Measurements from ENCODE around the gene MMP23B. TPM values are rescaled to one million over a fixed set of nuclear protein-coding genes. Genes with fewer than 3 reads are reported as not detected.
A peak's percentile ranks its signal among the peaks of the same experiment; 100 is the strongest.
"Not testable (repeated sequence)": the region's sequence is repeated elsewhere in the genome, so short reads cannot be mapped to it uniquely, and the experiment has no call there.

The MMP23B gene
- total and polyA plus RNA-seq, 2 experiments from 2014 or later = 15.8 to 16.2 TPM

DNA sequence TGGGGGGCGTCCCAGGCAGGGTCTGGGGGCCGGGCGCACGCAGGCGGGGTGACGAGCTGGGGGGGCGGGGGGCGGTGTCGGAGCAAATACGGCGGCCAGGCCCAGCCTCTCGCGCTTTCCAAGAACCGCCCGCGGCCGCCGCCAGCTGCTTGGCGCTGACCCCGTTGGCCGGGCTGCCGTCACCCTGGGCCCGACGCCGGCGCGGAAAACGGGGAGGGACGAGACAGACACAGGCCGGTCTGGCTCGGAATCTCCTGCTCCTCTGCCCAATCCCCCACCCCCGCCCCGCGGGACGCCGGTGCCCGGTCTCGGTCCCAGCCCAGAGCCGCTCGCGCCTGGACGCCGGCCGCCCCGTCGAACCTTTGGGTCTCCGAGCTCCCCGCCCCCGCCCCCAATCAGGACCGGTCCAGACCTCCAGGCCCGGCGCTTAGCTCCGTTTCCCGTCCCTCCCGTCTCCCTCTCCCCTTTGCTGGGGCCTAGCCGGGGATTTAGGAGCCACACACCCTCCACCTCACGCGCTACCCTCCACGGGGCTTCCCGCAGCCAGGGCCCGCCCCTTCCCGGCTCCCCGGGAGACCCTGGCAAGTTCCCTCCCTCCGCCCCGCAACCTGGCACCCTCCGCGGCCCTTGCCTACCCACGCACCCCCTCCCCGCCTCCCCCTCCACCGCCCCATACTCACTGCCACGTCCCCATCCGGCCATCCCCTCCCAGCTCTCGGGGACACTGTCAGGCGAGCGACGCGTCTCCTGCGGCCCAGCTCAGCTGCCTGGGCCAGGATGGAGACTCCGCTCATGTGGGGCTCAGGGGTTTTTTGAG lies 800 bp upstream of the MMP23B start:
- H4K20me1 ChIP-seq (replicated peaks; ENCODE audit: insufficient read depth) = no peaks in the 10 kb centered on the region
- H3K9me2 ChIP-seq (ENCODE audit: insufficient read depth) = no peaks in the 10 kb centered on the region
- Mint-ChIP-seq H3K36me3 (ENCODE audit: low read depth) (no peaks in the 10 kb centered on the region; the same call in 2 of the 3 replicates), H3K27ac (no peak overlapping the region), H3K9me3 (no peaks in the 10 kb centered on the region; the same call in 2 of the 3 replicates), H3K4me1 (no peaks in the 10 kb centered on the region), H3K4me3 (peak overlapping the region; percentile 66), H3K27me3 (ENCODE audit: insufficient read depth, low read depth, poor library complexity) (peaks cover 11% of the 10 kb centered on the region)
- peaks cover 19% of the 10 kb centered on the region for H3K27me3 ChIP-seq (ENCODE audit: insufficient read depth)
- H3K27ac ChIP-seq (ENCODE audit: low read depth) = no peak overlapping the region
- no peak overlapping the region for H2AFZ ChIP-seq
- H3K79me2 ChIP-seq (replicated peaks; ENCODE audit: insufficient read depth) = no peaks in the 10 kb centered on the region
- DNase-seq (ENCODE audit: low spot score) (peak; percentile 56), ATAC-seq (peak; percentile 0; the same call in 2 of the 3 replicates)
- H3K4me3 ChIP-seq = peak overlapping the region; percentile 54
- TF ChIP-seq EZH2phosphoT487 (IDR thresholded peaks at IDR 0.05; ENCODE audit: unreplicated experiment) = no peak
- TF ChIP-seq POLR2AphosphoS5 (IDR thresholded peaks at IDR 0.05; ENCODE audit: low read depth) = no peak
- TF ChIP-seq NANOG (IDR thresholded peaks at IDR 0.05; ENCODE audit: borderline replicate concordance) = no peak
- no peak for TF ChIP-seq EZH2 (IDR thresholded peaks at IDR 0.05; ENCODE audit: low read depth, unreplicated experiment)
- TF ChIP-seq CREB1 (CRISPR knock-in tag; IDR thresholded peaks at IDR 0.05; ENCODE audit: low read depth) = no peak
- TF ChIP-seq ZNF331 (CRISPR knock-in tag; IDR thresholded peaks at IDR 0.05; ENCODE audit: low read depth) = no peak
- TF ChIP-seq STAT1 (IDR thresholded peaks at IDR 0.05; ENCODE audit: unreplicated experiment) = no peak
- no peak for TF ChIP-seq ZNF462 (CRISPR knock-in tag; IDR thresholded peaks at IDR 0.05)
- TF ChIP-seq CTCF (conservative IDR thresholded peaks at IDR 0.05; ENCODE audit: low read depth in 2 of 2) = no peak
- H3F3A ChIP-seq (replicated peaks; ENCODE audit: low read depth) = 0 out of 2 replicates have a peak, but pooled peaks cover 3% of the 10 kb centered on the region
- H3K4me1 ChIP-seq (ENCODE audit: insufficient read depth) = no peaks in the 10 kb centered on the region
- peak overlapping the region; percentile 86 for H3K4me2 ChIP-seq
- H3K36me3 ChIP-seq (ENCODE audit: insufficient read depth) = no peaks in the 10 kb centered on the region

GRCh38 chr1:1633409-1633808 lies 1.4 kb downstream of the MMP23B start:
- H3K4me3 Mint-ChIP-seq; H3K4me2 ChIP-seq; H3K4me1 Mint-ChIP-seq; H3K36me3 Mint-ChIP-seq (ENCODE audit: low read depth); H4K20me1 ChIP-seq (replicated peaks; ENCODE audit: insufficient read depth); H2AFZ ChIP-seq; H3F3A ChIP-seq (replicated peaks; ENCODE audit: low read depth); H3K4me1 ChIP-seq (ENCODE audit: insufficient read depth); H3K9me3 Mint-ChIP-seq; H3K4me3 ChIP-seq; H3K27ac ChIP-seq (ENCODE audit: low read depth); H3K27ac Mint-ChIP-seq; H3K9me2 ChIP-seq (ENCODE audit: insufficient read depth); H3K79me2 ChIP-seq (replicated peaks; ENCODE audit: insufficient read depth); DNase-seq (ENCODE audit: low spot score); H3K36me3 ChIP-seq (ENCODE audit: insufficient read depth): not testable (repeated sequence)
- peak; percentile 2 for ATAC-seq
- peaks cover 19% of the 10 kb centered on the region for H3K27me3 ChIP-seq (ENCODE audit: insufficient read depth)
- peaks cover 11% of the 10 kb centered on the region for H3K27me3 Mint-ChIP-seq (ENCODE audit: insufficient read depth, low read depth, poor library complexity)

GRCh38 chr1:1634613-1635012 lies 2.6 kb downstream of the MMP23B start:
- not testable (repeated sequence) for H3F3A ChIP-seq (replicated peaks; ENCODE audit: low read depth); H3K9me3 Mint-ChIP-seq; H3K27ac Mint-ChIP-seq; H3K27ac ChIP-seq (ENCODE audit: low read depth); H3K36me3 Mint-ChIP-seq (ENCODE audit: low read depth); DNase-seq (ENCODE audit: low spot score); H3K4me1 Mint-ChIP-seq; H2AFZ ChIP-seq; H3K4me1 ChIP-seq (ENCODE audit: insufficient read depth); H3K4me2 ChIP-seq; H3K9me2 ChIP-seq (ENCODE audit: insufficient read depth); H3K36me3 ChIP-seq (ENCODE audit: insufficient read depth); ATAC-seq; H3K79me2 ChIP-seq (replicated peaks; ENCODE audit: insufficient read depth); H4K20me1 ChIP-seq (replicated peaks; ENCODE audit: insufficient read depth); H3K4me3 ChIP-seq; H3K4me3 Mint-ChIP-seq
- peaks cover 11% of the 10 kb centered on the region for H3K27me3 Mint-ChIP-seq (ENCODE audit: insufficient read depth, low read depth, poor library complexity)
- peaks cover 19% of the 10 kb centered on the region for H3K27me3 ChIP-seq (ENCODE audit: insufficient read depth)

All from GM23338 (cell line).